ENCODE data around the gene SLC15A3. TPM values are rescaled to one million over a fixed set of nuclear protein-coding genes. Genes with fewer than 3 reads are reported as not detected.

Gene SLC15A3
- total and polyA plus RNA-seq, 3 donors from 2014 or later = 8.0 to 24.4 (median 9.3) TPM

GRCh38 chr11:60948250-60948649 lies 3.7 kb downstream of the SLC15A3 start:
- WGBS, 2 donors = 84 to 87% methylated on average over 5 of the region's 5 CpGs
- Histone ChIP-seq H3K9me3 (no peaks in the 10 kb centered on the region), H3K36me3 (ENCODE audit: low read depth, missing control alignments) (no peaks in the 10 kb centered on the region), H3K27ac (no peak overlapping the region), H3K27me3 (no peaks in the 10 kb centered on the region), H3K4me1 (peaks cover 7% of the 10 kb centered on the region), H3K4me3 (no peak overlapping the region)
- TF ChIP-seq CTCF (IDR thresholded peaks at IDR 0.05) (no peak), POLR2A (IDR thresholded peaks at IDR 0.05) (no peak)
- intact Hi-C loops (cut with DNase I; ENCODE audit: low total_unique reads) = no loop called here
- DNase-seq = no peak

- H3K9me3 ChIP-seq = no peaks in the 10 kb centered on the region
- no peaks in the 10 kb centered on the region for H3K36me3 ChIP-seq (ENCODE audit: low read depth, missing control alignments)
- DNase-seq = no peak
- TF ChIP-seq POLR2A (IDR thresholded peaks at IDR 0.05) = no peak
- TF ChIP-seq CTCF (IDR thresholded peaks at IDR 0.05) = no peak
- 52 to 63% methylated on average over 2 of the region's 2 CpGs for WGBS, 2 donors
- intact Hi-C loops (cut with DNase I; ENCODE audit: low total_unique reads) = no loop called here
- no peak overlapping the region for H3K4me3 ChIP-seq
- H3K27me3 ChIP-seq = no peaks in the 10 kb centered on the region
- H3K27ac ChIP-seq = no peak overlapping the region
- peaks cover 7% of the 10 kb centered on the region for H3K4me1 ChIP-seq
Measured at GRCh38 chr11:60947700-60948099, 4.3 kb downstream of the SLC15A3 start.

- no peak overlapping the region for H3K27ac ChIP-seq
- H3K27me3 ChIP-seq = no peaks in the 10 kb centered on the region
- no peak for DNase-seq
- no peaks in the 10 kb centered on the region for H3K9me3 ChIP-seq
- TF ChIP-seq CTCF (IDR thresholded peaks at IDR 0.05) (no peak), POLR2A (IDR thresholded peaks at IDR 0.05) (no peak)
- H3K4me1 ChIP-seq = peaks cover 3% of the 10 kb centered on the region
- 90 to 93% methylated on average over 12 to 15 of the region's 15 CpGs for WGBS, 2 donors
- intact Hi-C loops (cut with DNase I; ENCODE audit: low total_unique reads) = no loop called here
- no peak overlapping the region for H3K4me3 ChIP-seq
- H3K36me3 ChIP-seq (ENCODE audit: low read depth, missing control alignments) = no peaks in the 10 kb centered on the region
Measured at GRCh38 chr11:60946601-60947264, 5.2 kb downstream of the SLC15A3 start.

GRCh38 chr11:60945295-60945667 lies 6.7 kb downstream of the SLC15A3 start:
- TF ChIP-seq CTCF (IDR thresholded peaks at IDR 0.05) (no peak), POLR2A (IDR thresholded peaks at IDR 0.05) (no peak)
- no peak overlapping the region for H3K4me3 ChIP-seq
- H3K36me3 ChIP-seq (ENCODE audit: low read depth, missing control alignments) = no peaks in the 10 kb centered on the region
- no peak for DNase-seq
- H3K4me1 ChIP-seq = no peaks in the 10 kb centered on the region
- no peaks in the 10 kb centered on the region for H3K27me3 ChIP-seq
- H3K9me3 ChIP-seq = no peaks in the 10 kb centered on the region
- 88 to 92% methylated on average over 5 of the region's 5 CpGs for WGBS, 2 donors
- no peak overlapping the region for H3K27ac ChIP-seq
- intact Hi-C loops (cut with DNase I; ENCODE audit: low total_unique reads) = no loop called here
